ENCODE results near the gene MLLT3. TPM values are rescaled to one million over a fixed set of nuclear protein-coding genes. Genes with fewer than 3 reads are reported as not detected.
A peak's percentile ranks its signal among the peaks of the same experiment; 100 is the strongest.

Gene MLLT3
- total and polyA plus RNA-seq, 3 donors from 2014 or later: 5.2 to 11.0 (median 7.6) TPM

- intact Hi-C loops (cut with DNase I; ENCODE audit: low total_unique reads): no loop called here
- no peaks in the 10 kb centered on the region for H3K9me3 ChIP-seq
- TF ChIP-seq POLR2A (IDR thresholded peaks at IDR 0.05): no peak
- no peak for TF ChIP-seq CTCF (IDR thresholded peaks at IDR 0.05)
- H3K4me3 ChIP-seq: no peak overlapping the region
- no peak for DNase-seq
- H3K4me1 ChIP-seq: no peaks in the 10 kb centered on the region
- H3K27me3 ChIP-seq: no peaks in the 10 kb centered on the region
- 85 to 90% methylated on average over 6 of the region's 6 CpGs for WGBS, 2 donors
- no peaks in the 10 kb centered on the region for H3K36me3 ChIP-seq (ENCODE audit: low read depth, missing control alignments)
- H3K27ac ChIP-seq: no peak overlapping the region
Observed at GRCh38 chr9:20294046-20294750, 328.1 kb downstream of the MLLT3 start.

DNA sequence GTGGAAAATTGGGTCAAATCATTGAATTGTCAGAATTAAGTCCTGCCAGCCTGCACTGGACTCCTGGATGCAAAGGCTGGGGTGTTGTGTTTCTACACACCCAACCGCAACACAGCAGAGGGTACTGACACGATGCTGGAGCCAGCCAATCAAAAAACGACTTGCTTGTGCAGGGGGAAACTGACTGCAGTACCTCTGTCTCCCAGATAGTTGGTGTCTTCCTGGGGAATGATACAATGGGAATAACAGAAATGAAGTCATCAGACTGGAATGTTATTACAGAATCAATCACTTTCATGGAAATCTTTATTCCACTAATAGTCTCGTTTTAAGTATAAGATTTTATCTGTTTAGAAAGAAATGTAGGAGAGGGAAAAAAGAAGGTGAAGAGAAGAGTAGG, 330.3 kb downstream of the MLLT3 start:
- intact Hi-C loops (cut with DNase I; ENCODE audit: low total_unique reads): no loop called here
- TF ChIP-seq POLR2A (IDR thresholded peaks at IDR 0.05) (no peak), CTCF (IDR thresholded peaks at IDR 0.05) (peak in 1 of 3 experiments; percentile 9)

More for the DNA sequence above, 330.3 kb downstream of the MLLT3 start:
- Histone ChIP-seq H3K4me3 (no peak overlapping the region), H3K27ac (no peak overlapping the region), H3K36me3 (ENCODE audit: low read depth, missing control alignments) (no peaks in the 10 kb centered on the region), H3K4me1 (no peaks in the 10 kb centered on the region), H3K27me3 (no peaks in the 10 kb centered on the region), H3K9me3 (no peaks in the 10 kb centered on the region)
- DNase-seq: no peak
- 61% methylated on average over 4 of the region's 4 CpGs for WGBS, 2 donors

Small RNAs within 50 kb of the gene (microRNA-seq; reads per million reads assigned to microRNA genes)
- gene MIR4473 (ENCODE audit: borderline number of aligned reads in 2 of 2, borderline replicate concordance in 1 of 2): 2.1 reads per million in 2 donors
- gene MIR4474 (ENCODE audit: borderline number of aligned reads in 2 of 2, borderline replicate concordance in 1 of 2): 0 reads per million in 2 donors

Small RNAs within 50 kb of the gene (small RNA-seq; reads per million reads assigned to genes)
- gene MIR4473 (0 to 0.18 reads per million in 2 donors), gene MIR4474 (0 reads per million in 2 donors), gene RNU4-26P (0 reads per million in 2 donors)

Other genes starting within 250 kb of the MLLT3 start
- gene FOCAD, start 61.8 kb upstream of the MLLT3 start, total RNA-seq: 10 to 100 TPM; 38.7 to 45.4 TPM
- 26.6 TPM for gene FOCAD, start 61.8 kb upstream of the MLLT3 start, polyA plus RNA-seq (ENCODE audit: insufficient read depth, low read depth, low replicate concordance)

All from testis (tissue), 3 donors.